GM23248 (cell line): Measurements from ENCODE around the gene RAB37.

Source experiments
- EZH2 ChIP-seq: fragments of 200-600 bp; sonication (generic); IDR thresholded peaks from 2 replicates; pipeline ENCODE4 v1.6.1; 2018; ENCODE audit warnings: antibody characterized with exemption, mild to moderate bottlenecking; ENCODE audit not compliant: insufficient read depth, poor library complexity, severe bottlenecking
- EZH2phosphoT487 ChIP-seq: fragments of 200-600 bp; sonication (generic); IDR thresholded peaks from 2 replicates; pipeline ENCODE4 v1.6.1; 2018; ENCODE audit warnings: antibody characterized with exemption, moderate library complexity, mild to moderate bottlenecking, low read depth; ENCODE audit not compliant: insufficient read depth

GRCh38 chr17:74776044-74776962 lies 39.2 kb downstream of the RAB37 start, which contains the start of gene NAT9:
- TF ChIP-seq EZH2 (no peak), EZH2phosphoT487 (no peak)
